ENCODE data around the gene LEF1. TPM values are rescaled to one million over a fixed set of nuclear protein-coding genes. Genes with fewer than 3 reads are reported as not detected.

LEF1 gene
- total RNA-seq, 1 experiment from 2014 or later = 0.54 TPM

- in situ Hi-C loops (cut with HindIII; ENCODE audit: low pct_unique_long_range_greater_than_20kb, low sequenced_read_pairs) (no loop called here), intact Hi-C loops (cut with micrococcal nuclease; ENCODE audit: unreplicated experiment) (no loop called here)
- H3K36me3 ChIP-seq (ENCODE audit: control insufficient read depth, insufficient read depth, low read length) = no peaks in the 10 kb centered on the region
- no peaks in the 10 kb centered on the region for H3K9me3 ChIP-seq (ENCODE audit: control insufficient read depth, insufficient read depth, low read depth, low read length)
- no peak for TF ChIP-seq REST (IDR thresholded peaks at IDR 0.05; ENCODE audit: insufficient read depth in 1 of 2, low read depth in 2 of 2, low read length in 1 of 2)
- TF ChIP-seq CTCF (IDR thresholded peaks at IDR 0.05) = no peak
- no peak for TF ChIP-seq POLR2AphosphoS5 (IDR thresholded peaks at IDR 0.05; ENCODE audit: low read depth, low read length)
- no peak for TF ChIP-seq TCF7L2 (IDR thresholded peaks at IDR 0.05; ENCODE audit: low read depth, low read length)
- no peak for TF ChIP-seq SIN3A (IDR thresholded peaks at IDR 0.05; ENCODE audit: borderline replicate concordance, insufficient read depth, low read depth, low read length)
- ChIA-PET CTCF (no interaction called here), POLR2A (no interaction called here)
- no peak overlapping the region for H3K27ac ChIP-seq (ENCODE audit: low read length)
- BruUV-seq (replicated peaks) = no TSS peak
- no peaks in the 10 kb centered on the region; the same call in 1 of the 2 replicates for H3K27me3 ChIP-seq (ENCODE audit: control insufficient read depth, insufficient read depth, low read length)
- H3K4me1 ChIP-seq (ENCODE audit: control insufficient read depth, insufficient read depth, low read length) = no peaks in the 10 kb centered on the region
- DNase-seq (ENCODE audit: low read depth, low spot score) = no peak
- H3K4me3 ChIP-seq (ENCODE audit: low read depth in 2 of 2, low read length in 2 of 2) = no peak overlapping the region
- ATAC-seq = no peak
Measured at GRCh38 chr4:108100827-108101226, 67.9 kb downstream of the LEF1 start.

- TF ChIP-seq TCF7L2 (IDR thresholded peaks at IDR 0.05; ENCODE audit: low read depth, low read length) (no peak), REST (IDR thresholded peaks at IDR 0.05; ENCODE audit: insufficient read depth in 1 of 2, low read depth in 2 of 2, low read length in 1 of 2) (no peak), CTCF (IDR thresholded peaks at IDR 0.05) (no peak), POLR2AphosphoS5 (IDR thresholded peaks at IDR 0.05; ENCODE audit: low read depth, low read length) (no peak), SIN3A (IDR thresholded peaks at IDR 0.05; ENCODE audit: borderline replicate concordance, insufficient read depth, low read depth, low read length) (no peak)
- intact Hi-C loops (cut with micrococcal nuclease; ENCODE audit: unreplicated experiment) = no loop called here
Measured at GRCh38 chr4:108099838-108100237, 68.9 kb downstream of the LEF1 start.

More at GRCh38 chr4:108099838-108100237, 68.9 kb downstream of the LEF1 start:
- Histone ChIP-seq H3K4me1 (ENCODE audit: control insufficient read depth, insufficient read depth, low read length) (no peaks in the 10 kb centered on the region), H3K9me3 (ENCODE audit: control insufficient read depth, insufficient read depth, low read depth, low read length) (no peaks in the 10 kb centered on the region), H3K27ac (ENCODE audit: low read length) (no peak overlapping the region), H3K27me3 (ENCODE audit: control insufficient read depth, insufficient read depth, low read length) (no peaks in the 10 kb centered on the region; the same call in 1 of the 2 replicates), H3K36me3 (ENCODE audit: control insufficient read depth, insufficient read depth, low read length) (no peaks in the 10 kb centered on the region), H3K4me3 (ENCODE audit: low read depth in 2 of 2, low read length in 2 of 2) (no peak overlapping the region)
- DNase-seq (ENCODE audit: low read depth, low spot score) (no peak), ATAC-seq (no peak)
- in situ Hi-C loops (cut with HindIII; ENCODE audit: low pct_unique_long_range_greater_than_20kb, low sequenced_read_pairs) = no loop called here
- no TSS peak for BruUV-seq (replicated peaks)
- CTCF ChIA-PET = no interaction called here
- POLR2A ChIA-PET = no interaction called here
